ENCODE measurements around the gene ZNF19. TPM values are rescaled to one million over a fixed set of nuclear protein-coding genes. Genes with fewer than 3 reads are reported as not detected.
"Not testable (repeated sequence)": the region's sequence is repeated elsewhere in the genome, so short reads cannot be mapped to it uniquely, and the experiment has no call there.

ZNF19 gene
- 10 to 100 TPM; 13.4 to 15.5 (median 14.5) TPM for polyA plus RNA-seq (ENCODE audit: insufficient read length in 4 of 4)

DNA sequence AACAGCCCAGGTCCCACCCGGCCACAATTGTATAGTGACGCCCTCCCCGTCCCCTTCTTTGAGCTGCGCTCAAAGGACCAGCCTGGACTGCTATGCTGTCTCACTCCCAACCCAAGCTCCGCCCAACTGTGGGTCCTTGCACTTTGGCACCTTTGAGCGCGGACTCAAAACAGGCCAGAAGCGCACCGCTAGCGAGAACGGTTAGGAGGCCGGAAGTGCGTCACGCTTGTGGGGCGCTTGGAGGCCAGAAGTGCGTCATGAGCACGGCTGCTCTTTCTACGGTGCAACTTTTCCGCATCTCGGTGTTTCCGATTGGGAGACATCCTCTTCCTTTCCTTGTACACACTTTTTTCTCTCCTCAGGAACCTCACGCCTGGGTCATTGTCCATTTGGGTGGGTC, at the start of gene ZNF19:
Gene ZNF19, minus strand, starts transcription at position 203 of the 400 bp plus-strand sequence. CDS start 7,210 bp downstream, outside the sequence.
- DNase-seq (ENCODE audit: low read depth in 4 of 4, low spot score in 3 of 4): no peak

DNA sequence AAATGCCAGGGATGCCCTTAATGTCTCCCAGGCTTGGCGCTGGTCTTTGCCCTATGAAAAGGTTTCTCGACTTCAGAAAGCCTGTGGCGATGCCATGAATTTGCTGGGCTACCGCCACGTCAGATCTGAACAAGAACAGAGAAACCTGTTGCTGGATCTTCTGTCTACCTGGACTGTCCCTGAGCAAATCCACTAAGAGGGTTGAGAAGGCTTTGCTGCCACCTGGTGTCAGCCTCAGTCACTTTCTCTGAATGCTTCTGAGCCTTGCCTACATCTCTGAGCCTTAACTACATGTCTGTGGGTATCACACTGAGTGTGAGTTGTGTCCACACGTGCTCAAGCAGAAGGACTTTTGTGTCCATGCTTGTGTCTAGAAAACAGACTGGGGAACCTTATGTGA, 48.5 kb upstream of the ZNF19 start:
- DNase-seq (ENCODE audit: low read depth in 4 of 4, low spot score in 3 of 4): peak in 2 of 4 donors; percentile 20 to 29

DNA sequence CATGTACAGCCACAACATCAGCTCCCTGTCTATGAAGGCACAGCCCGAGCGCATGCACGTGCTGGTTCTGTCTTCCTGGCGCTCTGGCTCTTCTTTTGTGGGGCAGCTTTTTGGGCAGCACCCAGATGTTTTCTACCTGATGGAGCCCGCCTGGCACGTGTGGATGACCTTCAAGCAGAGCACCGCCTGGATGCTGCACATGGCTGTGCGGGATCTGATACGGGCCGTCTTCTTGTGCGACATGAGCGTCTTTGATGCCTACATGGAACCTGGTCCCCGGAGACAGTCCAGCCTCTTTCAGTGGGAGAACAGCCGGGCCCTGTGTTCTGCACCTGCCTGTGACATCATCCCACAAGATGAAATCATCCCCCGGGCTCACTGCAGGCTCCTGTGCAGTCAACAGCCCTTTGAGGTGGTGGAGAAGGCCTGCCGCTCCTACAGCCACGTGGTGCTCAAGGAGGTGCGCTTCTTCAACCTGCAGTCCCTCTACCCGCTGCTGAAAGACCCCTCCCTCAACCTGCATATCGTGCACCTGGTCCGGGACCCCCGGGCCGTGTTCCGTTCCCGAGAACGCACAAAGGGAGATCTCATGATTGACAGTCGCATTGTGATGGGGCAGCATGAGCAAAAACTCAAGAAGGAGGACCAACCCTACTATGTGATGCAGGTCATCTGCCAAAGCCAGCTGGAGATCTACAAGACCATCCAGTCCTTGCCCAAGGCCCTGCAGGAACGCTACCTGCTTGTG, 47.8 kb upstream of the ZNF19 start:
- DNase-seq (ENCODE audit: low read depth in 4 of 4, low spot score in 3 of 4): no peak

DNA sequence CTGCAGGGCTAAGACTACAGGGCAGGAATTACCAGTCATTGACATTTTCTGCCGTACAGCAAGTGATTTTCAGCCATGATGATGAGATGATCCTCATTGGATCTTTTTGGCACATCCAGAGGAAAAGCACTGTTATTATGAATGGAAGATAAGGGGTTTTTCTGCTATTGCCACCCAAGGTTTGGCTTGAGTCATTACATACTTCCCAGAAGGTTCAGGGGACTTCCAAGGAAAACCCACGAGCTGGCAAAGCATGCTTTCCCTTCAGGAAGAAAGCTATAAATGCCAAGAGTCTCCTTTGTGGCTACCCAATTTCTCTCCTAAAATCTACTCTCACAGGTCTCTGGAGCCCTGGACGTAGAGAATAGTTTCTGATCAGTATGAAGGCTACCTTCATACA, 43.2 kb upstream of the ZNF19 start:
- DNase-seq (ENCODE audit: low read depth in 4 of 4, low spot score in 3 of 4): no peak

DNA sequence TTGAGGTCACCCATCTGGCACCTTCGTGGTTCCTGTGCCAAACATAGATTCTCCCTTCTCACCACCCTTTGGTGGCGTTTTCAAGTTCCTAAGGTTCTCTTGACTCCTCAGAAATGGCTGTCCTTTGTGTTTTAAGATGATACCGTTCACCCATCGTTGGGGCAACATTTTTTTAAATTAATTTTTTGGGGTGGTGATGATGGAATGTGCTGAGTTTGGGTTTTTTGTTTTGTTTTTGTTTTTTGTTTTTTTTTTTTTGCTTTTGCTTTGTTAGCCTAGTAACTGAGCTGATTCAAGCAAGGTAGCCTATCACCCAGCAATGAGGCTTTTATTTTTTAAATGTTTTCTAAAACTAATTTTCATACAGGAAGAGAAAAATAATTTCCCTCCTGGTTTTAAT, 39.7 kb upstream of the ZNF19 start:
- DNase-seq (ENCODE audit: low read depth in 4 of 4, low spot score in 3 of 4): no peak

DNA sequence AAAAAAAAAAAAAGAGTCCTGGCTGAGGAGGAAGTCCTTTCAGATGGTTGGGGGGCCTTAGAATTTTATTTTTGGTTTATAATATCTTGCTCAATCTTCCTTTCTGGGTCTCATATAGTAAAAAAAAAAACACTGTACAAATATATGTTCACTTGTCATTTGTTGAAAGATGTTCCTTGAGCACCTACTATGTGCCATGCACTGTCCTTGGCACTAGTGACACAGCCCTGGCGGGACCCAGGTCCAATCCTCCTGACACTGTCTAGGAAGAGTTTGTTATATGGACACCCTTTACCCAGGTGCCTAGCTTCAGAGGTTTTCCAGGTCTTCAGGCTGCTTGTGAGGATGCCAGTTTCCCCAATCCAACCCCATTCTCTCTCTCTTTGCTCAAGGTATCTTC, 39.1 kb upstream of the ZNF19 start:
- no peak for DNase-seq (ENCODE audit: low read depth in 4 of 4, low spot score in 3 of 4)

DNA sequence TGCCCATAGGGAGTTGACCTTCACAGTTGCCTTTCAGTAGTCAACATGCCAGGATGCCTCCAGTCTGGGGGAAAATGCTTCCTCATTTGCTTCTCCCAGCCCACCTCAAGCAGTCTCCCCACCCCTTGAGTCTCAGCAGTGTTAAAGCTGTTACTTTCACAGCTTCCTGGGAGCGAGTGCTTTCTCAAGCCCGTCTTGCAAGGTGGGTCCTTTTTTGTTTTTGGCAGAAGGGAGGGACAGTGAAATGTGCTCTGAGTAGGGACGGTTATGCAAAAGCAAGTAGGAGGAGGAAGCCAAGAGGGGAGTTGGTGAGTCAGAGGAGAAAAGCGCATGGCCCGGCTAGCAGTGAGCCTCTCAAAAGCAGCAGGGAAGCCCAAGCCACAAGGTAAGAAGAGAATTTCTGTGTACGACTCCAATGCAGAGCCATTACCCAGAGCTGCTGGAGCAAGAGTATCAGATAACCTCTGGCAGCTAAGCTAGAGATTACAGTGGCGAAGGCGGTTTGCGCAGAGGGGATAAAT, 37.0 kb upstream of the ZNF19 start, which contains the start of gene CHST4:
Gene CHST4, plus strand, starts transcription at position 316 of the 521 bp plus-strand sequence. CDS start 10,252 bp downstream, outside the sequence.
- no peak for DNase-seq (ENCODE audit: low read depth in 4 of 4, low spot score in 3 of 4)

DNA sequence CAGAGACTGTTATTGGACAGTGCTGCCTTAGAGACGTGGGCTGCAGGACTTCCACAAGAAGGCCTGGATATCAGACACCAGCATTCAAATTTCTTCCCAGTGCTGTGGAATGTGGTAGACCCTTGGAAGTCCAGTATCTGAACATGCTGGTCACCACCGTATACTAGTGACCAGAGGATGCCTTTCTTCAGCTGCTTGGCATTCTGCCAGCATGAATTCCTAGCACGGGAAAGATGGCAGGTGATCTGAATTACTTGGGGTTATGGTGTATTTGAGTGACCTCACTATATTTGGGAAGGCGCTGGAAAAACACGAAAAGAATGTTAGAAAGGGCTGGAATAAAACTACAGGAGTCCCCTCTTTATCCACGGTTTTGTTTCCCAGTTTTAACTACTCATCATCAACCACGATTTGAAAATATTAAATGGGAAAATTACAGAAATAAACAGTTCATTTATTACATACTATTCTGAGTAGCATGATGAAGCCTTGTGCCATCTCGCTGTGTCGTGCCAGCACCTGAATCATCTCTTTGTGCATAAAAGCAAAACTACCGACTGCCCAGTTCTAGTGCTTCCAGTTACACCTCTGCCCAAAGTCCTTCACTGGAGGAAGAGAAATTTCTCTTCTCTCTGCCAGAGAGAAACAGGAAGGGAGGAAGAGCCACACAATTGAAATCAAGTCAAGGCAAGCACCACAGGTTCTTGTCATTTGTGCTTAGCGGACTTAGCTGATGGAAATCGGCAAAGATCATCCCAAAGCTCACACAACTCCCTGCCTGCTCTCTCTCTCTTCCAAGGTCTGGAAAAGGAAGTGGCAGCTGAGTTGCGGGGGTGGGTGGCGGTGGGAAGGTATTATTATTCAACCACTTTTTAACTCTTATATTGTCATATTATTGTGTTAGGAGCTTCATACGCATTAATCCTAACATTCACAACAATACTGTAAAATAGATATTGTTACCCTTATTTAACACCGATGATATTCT, 35.7 kb upstream of the ZNF19 start:
- DNase-seq (ENCODE audit: low read depth in 4 of 4, low spot score in 3 of 4): no peak

DNA sequence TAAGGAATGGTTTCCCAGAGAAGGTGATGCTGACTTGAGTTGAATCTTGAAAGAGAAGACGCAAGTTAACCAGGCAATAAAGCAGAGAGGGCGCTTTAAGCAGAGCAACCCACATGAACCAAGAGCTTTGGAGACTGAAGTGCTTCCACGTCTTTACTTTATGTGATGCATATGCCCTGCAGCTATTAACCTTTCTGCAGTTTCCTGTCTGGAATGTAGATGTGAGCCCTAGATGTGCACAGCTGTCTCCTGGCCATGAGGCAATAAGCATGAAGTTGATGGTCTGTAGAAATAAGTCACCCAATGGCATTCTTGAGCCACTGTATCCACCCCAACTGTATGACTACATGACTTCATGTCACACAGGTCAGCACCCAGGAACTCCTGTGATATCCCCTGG, 31.4 kb upstream of the ZNF19 start:
- no peak for DNase-seq (ENCODE audit: low read depth in 4 of 4, low spot score in 3 of 4)

DNA sequence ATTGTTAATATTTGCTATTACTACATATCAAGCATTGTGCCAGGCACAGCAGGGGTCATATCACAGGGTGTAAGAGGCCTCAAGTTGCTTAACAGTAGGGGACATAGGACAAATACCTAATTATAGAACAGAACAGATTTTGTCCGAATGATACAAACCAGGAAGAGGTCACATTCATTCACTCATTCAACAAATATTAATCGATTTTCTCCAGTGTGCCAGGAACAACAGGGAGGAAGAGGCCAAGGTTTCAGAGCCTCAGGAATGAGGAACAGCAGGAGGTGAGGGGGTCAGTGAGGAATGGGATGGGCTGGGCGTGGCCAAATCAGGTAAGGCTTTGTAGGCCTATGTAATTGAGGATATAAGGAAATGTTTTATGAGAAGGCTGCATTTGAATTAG, 25.9 kb upstream of the ZNF19 start:
- DNase-seq (ENCODE audit: low read depth in 4 of 4, low spot score in 3 of 4): no peak

DNA sequence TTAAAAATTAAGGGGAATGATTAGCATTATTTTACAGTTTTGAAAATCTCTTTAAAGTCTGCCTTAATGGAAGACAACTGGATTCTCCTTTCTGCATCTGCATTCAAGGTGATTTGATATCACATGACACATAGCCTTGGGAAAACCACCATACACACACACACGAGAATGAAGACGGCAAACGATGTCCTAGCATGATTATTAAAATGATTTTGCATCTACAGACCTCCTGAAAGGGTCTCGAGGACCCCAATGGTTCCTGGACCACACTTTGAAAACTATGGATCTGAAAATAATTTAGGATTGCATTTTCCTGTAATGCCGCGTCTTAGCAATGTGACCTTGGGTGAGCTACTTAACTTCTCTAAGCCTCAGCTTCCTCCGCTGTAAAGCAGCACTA, 25.4 kb upstream of the ZNF19 start:
- DNase-seq (ENCODE audit: low read depth in 4 of 4, low spot score in 3 of 4): no peak

DNA sequence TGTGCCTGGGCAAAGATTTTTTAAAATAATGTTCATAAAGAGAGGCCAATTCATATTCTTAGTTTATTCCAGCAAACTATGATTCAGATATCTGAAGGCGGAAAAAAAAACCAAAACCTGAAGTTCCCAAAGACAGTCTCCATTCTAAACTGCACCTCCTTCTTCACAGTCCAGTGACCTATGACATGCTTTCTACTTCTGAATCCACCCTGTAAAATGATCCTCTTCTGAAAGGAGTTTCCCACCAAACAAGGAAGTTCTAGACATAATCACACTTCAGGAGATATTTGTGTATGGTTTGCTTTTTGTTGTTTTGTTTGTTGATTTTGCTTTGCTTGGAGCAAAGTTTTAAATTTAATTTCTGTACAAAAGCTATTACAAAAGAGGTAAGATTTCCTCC, 24.2 kb upstream of the ZNF19 start:
- no peak for DNase-seq (ENCODE audit: low read depth in 4 of 4, low spot score in 3 of 4)

DNA sequence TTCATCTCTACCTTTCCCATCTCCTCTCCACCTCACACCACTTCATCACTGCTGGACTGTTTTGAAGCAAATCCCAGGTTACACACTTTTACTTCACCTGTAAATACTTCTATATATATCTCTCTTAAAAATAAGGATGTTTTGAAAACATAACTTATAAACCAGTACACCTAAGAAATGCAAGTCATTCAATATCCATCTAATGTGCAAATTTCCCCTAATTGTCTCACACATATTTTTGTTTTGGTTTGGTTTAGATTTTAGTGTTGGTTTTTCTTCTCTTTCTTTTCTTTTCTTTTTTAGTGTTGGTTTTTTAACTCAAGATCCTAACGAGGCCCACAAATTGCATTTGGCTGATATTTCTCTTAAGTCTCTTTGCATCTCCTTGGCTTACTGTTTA, 17.9 kb upstream of the ZNF19 start:
- DNase-seq (ENCODE audit: low read depth in 4 of 4, low spot score in 3 of 4): no peak

DNA sequence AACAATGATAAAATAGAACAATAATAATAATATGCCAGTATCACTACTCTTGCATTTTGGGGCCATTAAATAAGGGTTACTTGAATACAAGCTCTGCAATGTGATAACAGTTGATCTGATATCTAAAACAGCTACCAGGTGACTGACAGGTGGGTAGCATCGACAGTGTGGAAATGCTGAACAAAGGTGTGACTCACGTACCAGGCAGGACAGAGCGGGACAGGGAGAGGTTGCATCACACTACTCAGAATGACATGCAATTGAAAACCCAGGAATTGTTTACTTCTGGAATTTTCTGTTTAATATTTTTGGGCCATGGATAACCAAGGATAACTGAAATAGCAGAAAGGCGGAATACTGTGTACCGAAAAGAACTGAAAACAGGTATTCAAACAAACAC, 15.8 kb upstream of the ZNF19 start:
- DNase-seq (ENCODE audit: low read depth in 4 of 4, low spot score in 3 of 4): no peak

DNA sequence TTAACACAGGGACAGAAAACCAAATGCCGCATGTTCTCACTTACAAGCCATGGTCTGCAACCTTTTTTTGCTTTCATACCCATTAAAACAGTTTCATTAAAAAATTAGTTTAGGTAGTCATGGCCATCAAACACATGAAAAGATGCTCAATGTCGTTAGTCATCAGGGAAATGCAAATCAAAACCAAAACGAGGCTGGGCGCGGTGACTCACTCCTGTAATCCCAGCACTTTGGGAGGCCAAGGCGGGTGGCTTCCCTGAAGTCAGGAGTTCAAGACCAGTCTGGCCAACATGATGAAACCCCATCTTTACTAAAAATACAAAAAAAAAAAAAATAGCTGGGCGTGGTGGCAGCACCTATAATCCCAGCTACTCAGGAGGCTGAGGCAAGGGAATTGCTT, 14.9 kb upstream of the ZNF19 start:
- DNase-seq (ENCODE audit: low read depth in 4 of 4, low spot score in 3 of 4): not testable (repeated sequence)

DNA sequence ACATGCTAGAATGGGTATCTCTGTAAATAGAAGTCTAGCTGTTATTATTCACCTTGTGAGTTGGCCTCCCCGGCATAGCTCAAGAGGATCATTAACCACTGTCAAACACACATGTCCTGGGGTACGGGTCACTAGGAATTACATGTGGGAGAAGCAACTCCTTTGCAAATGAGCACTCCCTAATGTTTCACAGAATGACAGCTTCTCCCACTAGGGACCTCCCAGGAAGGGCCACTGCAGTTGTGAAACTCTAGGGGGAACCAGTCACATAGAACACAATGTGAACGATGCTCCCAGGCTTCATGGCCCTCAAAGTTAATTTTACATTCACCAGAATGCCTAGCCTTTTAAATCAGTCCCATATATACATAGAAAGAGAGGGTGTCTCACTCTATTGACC, 12.4 kb upstream of the ZNF19 start:
- peak in 1 of 4 donors; percentile 28 for DNase-seq (ENCODE audit: low read depth in 4 of 4, low spot score in 3 of 4)

DNA sequence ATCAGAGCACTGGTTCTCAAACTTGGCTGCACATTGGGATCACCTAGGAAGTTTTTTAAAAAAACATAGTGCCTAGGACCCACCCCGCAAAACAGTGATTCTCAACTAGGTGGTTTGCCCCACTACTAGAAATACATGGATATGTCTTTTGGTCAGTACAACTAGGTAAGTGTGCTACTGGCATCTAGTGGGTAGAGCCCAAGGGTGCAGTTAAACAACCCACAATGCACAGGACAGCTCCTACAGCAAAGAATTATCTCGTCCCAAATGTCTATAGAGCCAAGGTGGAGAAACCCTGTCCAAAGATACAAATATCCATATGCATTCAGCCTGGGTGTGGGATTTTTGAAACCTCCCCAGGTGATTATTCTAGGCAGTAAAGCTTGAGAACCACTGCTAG, 11.8 kb upstream of the ZNF19 start:
- DNase-seq (ENCODE audit: low read depth in 4 of 4, low spot score in 3 of 4): no peak

DNA sequence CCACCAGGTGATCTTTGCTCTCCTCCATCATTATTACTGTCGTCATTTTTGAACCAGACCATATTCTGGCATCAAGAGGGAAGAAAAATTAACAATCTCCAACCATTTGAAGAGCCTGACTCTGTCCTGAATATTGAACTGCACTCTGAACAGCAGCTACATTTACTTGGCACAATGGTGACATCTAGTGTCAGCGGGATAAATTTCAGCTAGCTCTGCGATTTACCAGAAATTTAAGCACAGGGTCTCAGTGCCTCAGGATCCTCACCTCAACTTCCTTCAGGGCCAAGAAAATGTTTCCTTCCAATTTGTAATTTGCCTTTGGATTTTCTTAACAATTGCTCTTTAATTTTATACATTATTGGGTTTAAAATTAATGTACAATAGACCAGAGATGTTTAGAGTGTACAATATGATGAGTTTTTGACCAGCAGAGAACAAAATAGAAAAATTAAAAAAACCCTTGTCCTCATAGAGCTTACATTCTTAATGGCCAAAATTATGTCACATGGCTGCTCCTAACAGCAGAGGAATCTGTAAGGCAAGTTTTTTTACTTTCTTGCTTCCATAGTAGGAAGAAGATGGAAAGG, 10.7 kb upstream of the ZNF19 start:
- DNase-seq (ENCODE audit: low read depth in 4 of 4, low spot score in 3 of 4): peak; percentile 20 to 43 (median 35)

DNA sequence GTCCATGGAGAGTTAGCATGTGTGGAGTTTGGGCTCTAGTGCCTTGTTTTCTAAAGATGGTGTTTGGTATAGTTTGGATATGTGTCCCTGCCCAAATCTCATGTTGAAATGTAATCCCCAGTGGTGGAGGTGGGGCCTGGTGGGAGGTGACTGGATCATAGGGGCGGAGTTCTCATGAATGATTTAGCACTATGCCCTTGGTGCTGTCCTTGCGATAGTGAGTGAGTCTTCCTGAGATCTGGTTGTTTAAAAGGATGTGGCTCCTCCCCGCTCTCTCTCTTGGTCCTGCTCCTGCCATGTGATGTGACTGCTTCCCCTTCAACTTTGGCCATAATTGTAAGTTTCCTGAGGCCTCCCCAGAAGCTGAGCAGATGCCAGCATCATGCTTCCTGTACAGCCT, 8.9 kb upstream of the ZNF19 start:
- no peak for DNase-seq (ENCODE audit: low read depth in 4 of 4, low spot score in 3 of 4)

DNA sequence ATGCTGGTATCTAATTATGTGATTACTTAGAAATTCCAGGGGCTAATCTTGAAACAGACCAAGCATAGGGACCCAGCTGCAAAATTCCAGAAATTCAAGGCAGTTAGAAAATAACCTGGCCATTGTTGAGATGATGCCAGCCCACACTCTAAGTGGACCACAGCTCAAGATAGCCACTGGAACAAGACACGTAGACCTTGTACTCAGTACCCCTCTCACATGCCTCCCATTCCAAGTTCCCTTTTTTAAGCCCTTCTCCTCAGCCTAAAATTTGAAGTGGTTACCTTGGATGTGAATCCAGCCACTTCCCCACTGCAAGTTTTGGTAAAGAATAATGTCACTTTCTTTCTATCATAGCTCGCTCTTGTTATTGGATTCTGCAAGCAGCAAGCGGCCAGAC, 4.1 kb upstream of the ZNF19 start:
- DNase-seq (ENCODE audit: low read depth in 4 of 4, low spot score in 3 of 4): no peak

DNA sequence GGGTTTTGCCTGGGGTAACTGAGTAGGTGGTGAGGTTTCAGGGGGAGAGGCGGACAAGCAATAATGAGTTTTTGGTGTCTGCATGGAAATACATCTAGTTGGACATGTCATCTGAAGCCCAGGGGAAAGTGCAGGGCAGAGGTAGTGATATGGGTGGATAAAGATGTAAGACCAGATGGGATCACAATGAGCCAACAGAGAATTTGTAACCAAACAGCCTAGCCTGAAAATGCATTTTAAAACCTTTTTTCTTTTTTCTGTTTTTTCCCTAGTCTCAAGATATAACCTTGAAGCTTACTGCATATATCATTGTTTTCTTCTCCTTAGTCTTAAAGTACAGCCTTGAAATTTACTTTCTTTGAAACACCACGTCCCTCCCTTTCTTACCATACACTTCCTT, 3.7 kb upstream of the ZNF19 start:
- DNase-seq (ENCODE audit: low read depth in 4 of 4, low spot score in 3 of 4): no peak
